Measurements from ENCODE around the gene RPIA. TPM values are rescaled to one million over a fixed set of nuclear protein-coding genes. Genes with fewer than 3 reads are reported as not detected.
A peak's percentile ranks its signal among the peaks of the same experiment; 100 is the strongest.

RPIA gene
- total RNA-seq, 4 donors from 2014 or later = 7.9 to 20.5 (median 10.9) TPM

DNA sequence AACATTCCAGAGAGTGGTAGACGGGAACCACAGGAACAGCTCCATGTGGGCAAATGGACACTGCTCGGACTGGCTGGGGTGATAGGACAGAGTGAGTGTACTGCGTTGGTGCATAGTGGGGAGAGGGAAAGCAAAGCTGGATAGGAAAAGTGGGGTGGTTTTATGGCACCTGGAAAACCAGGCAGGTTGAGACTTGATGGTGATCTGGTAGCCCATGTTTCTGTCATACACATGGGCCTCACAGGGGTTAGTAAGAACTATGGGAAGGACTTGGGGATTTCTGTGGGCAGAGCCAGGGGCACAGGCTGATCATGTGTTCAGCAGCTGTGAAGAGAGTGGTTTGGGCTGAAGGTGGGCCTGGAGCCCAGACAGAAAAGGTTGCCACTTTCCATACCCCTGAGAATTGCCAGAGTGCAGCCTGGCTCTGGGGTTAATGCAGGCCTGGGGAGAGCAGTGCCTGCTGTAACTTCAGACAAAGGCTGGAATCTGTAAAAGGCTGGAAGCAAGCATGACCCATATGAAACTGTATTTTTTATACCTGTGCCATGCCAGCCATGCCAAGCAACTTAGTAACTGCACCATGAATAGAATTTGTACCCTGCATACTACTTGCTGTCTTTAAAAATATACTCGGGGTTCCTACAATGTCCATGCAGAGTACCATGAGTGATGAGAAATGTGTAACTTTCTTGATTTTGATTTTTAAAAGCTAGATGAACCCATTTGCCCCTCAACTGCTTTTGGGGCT, 41.9 kb downstream of the RPIA start:
- ATAC-seq (ENCODE audit: low FRiP score) = no peak
- TF ChIP-seq, protein P1, sequence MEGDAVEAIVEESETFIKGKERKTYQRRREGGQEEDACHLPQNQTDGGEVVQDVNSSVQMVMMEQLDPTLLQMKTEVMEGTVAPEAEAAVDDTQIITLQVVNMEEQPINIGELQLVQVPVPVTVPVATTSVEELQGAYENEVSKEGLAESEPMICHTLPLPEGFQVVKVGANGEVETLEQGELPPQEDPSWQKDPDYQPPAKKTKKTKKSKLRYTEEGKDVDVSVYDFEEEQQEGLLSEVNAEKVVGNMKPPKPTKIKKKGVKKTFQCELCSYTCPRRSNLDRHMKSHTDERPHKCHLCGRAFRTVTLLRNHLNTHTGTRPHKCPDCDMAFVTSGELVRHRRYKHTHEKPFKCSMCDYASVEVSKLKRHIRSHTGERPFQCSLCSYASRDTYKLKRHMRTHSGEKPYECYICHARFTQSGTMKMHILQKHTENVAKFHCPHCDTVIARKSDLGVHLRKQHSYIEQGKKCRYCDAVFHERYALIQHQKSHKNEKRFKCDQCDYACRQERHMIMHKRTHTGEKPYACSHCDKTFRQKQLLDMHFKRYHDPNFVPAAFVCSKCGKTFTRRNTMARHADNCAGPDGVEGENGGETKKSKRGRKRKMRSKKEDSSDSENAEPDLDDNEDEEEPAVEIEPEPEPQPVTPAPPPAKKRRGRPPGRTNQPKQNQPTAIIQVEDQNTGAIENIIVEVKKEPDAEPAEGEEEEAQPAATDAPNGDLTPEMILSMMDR (IDR thresholded peaks at IDR 0.05) = no peak
- no peak for DNase-seq (ENCODE audit: low spot score)

DNA sequence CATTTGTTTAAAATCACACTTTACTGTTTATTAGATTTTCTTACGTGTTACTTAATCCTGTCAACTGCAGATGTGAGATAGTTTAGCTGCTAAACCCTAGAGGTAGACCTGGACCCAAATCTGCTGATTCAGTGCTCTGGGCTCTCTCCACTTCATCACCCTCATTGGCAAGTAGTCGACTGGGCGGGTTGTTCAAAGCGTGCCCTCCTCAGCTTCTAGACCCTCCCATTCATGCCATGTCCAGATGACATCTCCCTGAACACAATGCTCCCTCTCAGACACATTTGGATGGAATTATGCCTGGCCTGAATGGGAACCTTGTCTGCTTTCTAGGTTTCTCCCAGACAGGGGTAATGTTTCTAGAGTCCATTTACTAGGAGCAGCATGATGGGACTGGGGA, 43.7 kb downstream of the RPIA start:
- DNase-seq (ENCODE audit: low spot score) (no peak), ATAC-seq (ENCODE audit: low FRiP score) (no peak)
- TF ChIP-seq, protein P1 (IDR thresholded peaks at IDR 0.05) = no peak

DNA sequence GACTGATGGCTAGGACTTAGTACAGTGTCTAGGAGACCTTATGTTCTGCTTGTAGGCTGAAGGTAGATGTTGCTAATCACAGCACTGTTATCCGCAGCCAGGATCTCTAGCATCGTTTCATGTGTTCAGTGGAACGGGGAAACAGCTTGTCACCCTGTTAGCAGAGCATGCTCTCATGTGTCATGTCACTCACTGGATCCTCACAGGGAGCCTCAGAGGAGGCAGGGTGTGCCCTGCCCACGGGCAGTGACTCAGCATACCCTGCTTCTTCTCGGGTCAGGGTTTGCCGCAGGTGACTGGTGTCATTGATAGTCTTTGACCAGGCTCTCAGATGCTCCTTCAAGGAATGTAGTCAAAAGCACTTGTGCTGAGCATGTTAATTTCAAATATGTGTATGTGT, 44.4 kb downstream of the RPIA start:
- ATAC-seq (ENCODE audit: low FRiP score) = no peak
- no peak for DNase-seq (ENCODE audit: low spot score)
- TF ChIP-seq, protein P1 (IDR thresholded peaks at IDR 0.05) = no peak

DNA sequence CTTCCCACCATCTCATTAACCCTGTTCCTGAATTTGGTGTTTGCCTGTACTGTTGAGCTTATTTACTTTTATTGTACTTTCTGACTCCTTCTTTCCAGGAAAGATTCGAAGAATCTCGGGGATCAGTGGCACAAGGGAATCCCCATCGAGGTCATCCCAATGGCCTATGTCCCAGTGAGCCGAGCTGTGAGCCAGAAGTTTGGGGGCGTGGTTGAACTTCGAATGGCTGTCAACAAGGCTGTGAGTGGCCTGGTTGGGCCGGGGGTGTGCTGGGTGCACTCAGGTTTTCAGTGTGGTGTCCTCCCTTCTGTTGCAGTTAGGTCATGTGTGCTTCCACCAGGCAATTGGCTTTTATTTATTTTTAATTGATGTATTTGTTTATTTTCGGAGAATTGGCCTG, 45.0 kb downstream of the RPIA start:
- no peak for DNase-seq (ENCODE audit: low spot score)

DNA sequence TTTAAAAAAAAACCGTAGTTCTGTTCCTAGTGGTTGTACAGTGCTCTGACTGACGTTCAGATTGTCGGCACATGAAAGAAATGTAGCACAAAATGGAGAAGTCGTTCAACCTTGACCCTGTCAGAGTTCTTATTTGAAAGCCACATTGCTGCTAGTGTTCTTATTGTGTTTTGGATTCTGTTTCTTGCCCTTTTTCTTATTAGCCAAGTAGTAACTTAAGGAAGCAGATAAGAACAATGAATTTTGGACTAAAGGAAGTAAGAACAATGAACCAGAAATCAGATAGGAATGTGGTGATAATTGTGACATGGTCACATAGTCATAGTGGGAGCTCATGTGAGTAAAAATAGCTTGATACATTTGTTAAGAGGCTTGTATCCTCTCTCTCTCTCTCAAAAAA, 45.9 kb downstream of the RPIA start:
- TF ChIP-seq, protein P1 (IDR thresholded peaks at IDR 0.05) = no peak
- DNase-seq (ENCODE audit: low spot score) = no peak
- no peak for ATAC-seq (ENCODE audit: low FRiP score)

More for the DNA sequence above, 45.0 kb downstream of the RPIA start:
- no peak for ATAC-seq (ENCODE audit: low FRiP score)
- TF ChIP-seq, protein P1 (IDR thresholded peaks at IDR 0.05) = no peak

DNA sequence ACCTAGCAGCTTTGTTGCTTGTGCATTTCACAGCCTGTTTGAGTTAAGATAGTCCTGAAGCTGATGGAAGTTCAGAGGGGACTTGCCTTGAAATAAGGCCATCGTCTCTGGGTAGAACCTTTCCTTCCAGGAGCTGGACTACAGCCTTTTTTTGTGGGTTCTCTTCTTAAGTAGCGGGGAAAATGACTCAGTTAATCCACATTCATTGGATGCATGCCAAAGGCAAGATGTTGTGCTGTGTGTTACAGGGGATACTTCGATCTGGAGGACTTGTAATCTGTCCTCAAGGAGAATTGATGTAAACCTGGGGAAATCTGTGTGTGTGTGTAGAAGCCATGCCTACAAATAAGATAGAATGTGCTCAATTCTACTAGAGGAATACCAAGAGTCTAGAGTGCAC, 46.8 kb downstream of the RPIA start:
- DNase-seq (ENCODE audit: low spot score) (no peak), ATAC-seq (ENCODE audit: low FRiP score) (no peak)
- TF ChIP-seq, protein P1 (IDR thresholded peaks at IDR 0.05) = no peak

DNA sequence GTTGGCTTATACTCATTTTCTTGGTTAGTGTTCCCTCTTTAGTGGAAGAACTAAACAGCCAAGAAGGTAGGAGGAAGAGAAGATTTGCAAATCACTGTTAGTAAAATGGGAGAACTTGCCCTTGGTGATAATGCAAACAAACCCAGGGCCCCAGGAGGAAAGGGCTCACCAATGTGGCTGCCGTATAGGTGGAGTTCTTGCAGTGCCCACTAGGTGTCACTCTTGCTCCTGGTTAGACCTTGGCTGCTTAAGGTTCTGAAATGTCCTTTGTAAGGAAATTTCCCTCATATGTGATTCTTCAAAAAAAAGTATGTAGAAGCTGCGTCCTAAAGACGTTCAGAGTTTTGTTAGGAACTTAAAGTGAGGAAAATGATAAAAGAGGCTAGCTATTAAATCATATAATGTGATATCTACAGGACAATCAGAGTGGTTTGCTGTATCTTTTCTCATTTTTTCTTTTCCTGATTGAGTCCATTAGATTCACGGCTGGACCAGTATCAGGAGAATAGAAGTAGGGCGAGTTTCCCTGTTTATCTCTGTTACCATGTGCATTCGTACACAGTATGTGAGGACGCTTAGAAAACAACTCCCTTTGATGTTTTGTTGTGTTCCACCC, 48.6 kb downstream of the RPIA start:
- DNase-seq (ENCODE audit: low spot score) = peak; percentile 71
- peak; percentile 61 for ATAC-seq (ENCODE audit: low FRiP score)
- TF ChIP-seq, protein P1 (IDR thresholded peaks at IDR 0.05) = peak in 1 of 3 donors; percentile 42
